Muscle of arm (tissue), 12 donors: ENCODE data around the gene DLG5. TPM values are rescaled to one million over a fixed set of nuclear protein-coding genes. Genes with fewer than 3 reads are reported as not detected.

Experiments
- DNase-seq: peaks from one replicate; pipeline ENCODE4 v3.0.0-alpha.2; 2013
- polyA plus RNA-seq, 12 donors: library from polyadenylated mRNA; unstranded; fragments of 120-200 nt; gene quantifications; one replicate each; pipeline ENCODE4 v1.2.1, GENCODE V29; 2013; ENCODE audit not compliant: insufficient read length in 12 of 12

The DLG5 gene
- polyA plus RNA-seq, 12 donors = 17.0 to 37.7 (median 23.5) TPM; not detected in 1

DNA sequence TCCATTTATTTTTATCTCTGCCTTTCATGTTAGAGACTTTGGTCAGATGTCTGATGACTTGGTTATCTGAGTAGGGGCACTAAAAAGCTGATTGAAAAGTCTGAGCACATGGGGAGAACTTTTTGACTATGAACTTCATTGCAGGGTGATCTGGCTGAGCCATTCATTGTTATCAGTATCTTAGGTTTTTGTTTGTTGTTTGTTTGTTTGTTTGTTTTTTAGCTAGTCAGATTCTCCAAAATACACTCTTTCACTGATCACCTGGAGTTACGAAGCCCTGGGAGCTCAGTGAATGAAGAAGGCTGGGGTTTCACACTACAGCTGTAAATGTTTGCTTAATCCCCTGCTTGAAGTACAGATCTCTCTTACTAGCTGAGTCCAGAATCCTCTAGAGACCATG lies 28.6 kb upstream of the DLG5 start:
- DNase-seq = no peak

DNA sequence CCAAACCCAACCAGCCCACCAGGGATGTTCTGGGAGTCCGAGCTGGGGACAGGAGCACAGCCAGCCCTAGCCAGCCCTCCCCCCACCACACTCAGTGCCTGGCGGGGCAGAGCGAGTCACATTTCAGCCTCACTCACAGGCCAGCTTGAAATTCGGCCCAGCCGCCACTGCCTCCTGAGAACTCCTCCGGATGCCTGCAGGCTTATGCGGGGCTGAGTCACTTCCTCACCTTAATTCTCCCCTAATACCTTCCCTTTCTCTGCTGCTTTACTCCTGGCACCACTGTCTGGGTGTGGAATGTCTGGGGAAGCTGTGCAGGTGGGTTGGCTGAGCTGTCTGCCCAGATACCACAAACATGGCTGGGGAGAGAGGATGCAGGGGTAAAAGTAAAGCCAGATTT lies 22.6 kb upstream of the DLG5 start:
- no peak for DNase-seq

GRCh38 chr10:77946084-77946483 lies 19.5 kb upstream of the DLG5 start:
- DNase-seq = peak; percentile 41

- DNase-seq = no peak
Measured at GRCh38 chr10:77944519-77944918, 18.0 kb upstream of the DLG5 start.

DNA sequence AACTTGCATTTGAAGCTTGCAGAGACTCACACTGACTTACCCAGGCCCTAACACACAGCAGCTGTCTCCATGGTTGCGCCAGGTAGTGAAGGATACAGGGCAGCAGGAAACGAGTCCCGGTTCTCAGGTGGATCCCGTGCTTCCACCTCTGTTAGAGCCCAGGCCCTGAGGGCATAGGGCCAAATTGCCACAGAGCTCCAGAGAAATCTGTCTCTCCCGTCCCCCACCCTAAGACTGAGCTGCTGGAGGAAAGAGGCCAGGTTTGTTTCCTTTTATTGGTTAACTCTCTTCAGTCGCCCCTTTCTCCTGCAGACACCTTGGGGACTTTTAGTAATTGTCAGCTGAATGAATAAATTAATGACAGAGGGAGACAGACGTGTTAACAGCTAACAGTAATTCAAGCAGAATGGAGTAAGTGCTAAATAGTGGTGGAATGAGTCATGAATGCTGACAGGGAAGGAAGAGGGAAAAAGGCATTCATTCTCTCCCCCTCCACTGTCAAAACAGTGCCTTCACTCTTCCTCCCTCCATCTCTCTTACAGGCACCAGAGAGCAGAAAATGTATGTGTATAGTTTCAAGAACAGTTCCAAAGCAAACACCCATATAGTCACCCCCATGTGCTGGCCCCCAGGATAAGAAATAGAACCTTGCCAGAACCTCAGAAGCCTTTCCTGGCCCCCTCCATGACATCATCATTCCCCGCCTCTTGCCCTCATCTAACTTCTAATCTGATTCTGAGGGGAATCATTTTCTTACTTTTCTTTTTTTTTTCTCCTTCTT lies 16.8 kb upstream of the DLG5 start:
- DNase-seq = no peak

DNA sequence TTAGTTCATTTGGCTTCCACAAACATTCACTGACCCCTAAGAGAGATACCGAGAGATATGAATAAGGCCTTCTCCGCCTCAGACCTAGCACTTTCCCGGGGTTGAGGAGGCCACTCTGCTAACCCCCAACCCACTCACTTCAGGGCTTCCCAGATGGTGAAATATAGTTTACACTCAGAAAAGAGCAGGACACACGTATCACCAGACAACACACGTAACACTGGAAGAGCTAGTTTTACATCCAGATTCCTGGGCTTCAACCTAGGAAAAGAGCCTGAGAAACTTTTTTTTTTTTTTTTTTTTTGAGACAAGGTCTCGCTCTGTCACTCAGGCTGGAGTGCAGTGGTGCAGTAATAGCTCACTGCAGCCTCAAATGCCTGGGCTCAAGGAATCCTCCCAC lies 15.2 kb upstream of the DLG5 start:
- DNase-seq = no peak

- DNase-seq = no peak
Measured at GRCh38 chr10:77940627-77941026, 14.1 kb upstream of the DLG5 start.

DNA sequence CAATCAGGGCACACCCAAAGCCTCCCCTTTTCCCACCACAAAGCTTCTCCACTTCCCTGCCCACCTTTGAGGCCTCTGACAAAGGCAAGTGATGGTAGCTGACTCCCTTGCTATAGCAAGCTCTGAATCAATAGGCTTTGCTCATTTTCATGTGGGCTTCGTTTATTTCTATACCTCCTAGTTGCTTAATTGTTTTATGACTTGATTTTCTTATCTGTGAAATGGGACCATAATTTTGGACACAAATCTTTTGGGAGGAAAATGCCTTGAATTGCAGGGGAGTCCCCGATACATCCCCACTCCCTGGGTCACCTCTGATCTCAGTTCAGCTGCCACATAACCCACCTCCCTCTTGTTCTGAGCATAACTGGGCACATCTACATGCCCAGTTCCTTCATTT lies 13.7 kb upstream of the DLG5 start:
- no peak for DNase-seq

GRCh38 chr10:77939561-77940001 lies 13.0 kb upstream of the DLG5 start:
- peak; percentile 80 for DNase-seq

DNA sequence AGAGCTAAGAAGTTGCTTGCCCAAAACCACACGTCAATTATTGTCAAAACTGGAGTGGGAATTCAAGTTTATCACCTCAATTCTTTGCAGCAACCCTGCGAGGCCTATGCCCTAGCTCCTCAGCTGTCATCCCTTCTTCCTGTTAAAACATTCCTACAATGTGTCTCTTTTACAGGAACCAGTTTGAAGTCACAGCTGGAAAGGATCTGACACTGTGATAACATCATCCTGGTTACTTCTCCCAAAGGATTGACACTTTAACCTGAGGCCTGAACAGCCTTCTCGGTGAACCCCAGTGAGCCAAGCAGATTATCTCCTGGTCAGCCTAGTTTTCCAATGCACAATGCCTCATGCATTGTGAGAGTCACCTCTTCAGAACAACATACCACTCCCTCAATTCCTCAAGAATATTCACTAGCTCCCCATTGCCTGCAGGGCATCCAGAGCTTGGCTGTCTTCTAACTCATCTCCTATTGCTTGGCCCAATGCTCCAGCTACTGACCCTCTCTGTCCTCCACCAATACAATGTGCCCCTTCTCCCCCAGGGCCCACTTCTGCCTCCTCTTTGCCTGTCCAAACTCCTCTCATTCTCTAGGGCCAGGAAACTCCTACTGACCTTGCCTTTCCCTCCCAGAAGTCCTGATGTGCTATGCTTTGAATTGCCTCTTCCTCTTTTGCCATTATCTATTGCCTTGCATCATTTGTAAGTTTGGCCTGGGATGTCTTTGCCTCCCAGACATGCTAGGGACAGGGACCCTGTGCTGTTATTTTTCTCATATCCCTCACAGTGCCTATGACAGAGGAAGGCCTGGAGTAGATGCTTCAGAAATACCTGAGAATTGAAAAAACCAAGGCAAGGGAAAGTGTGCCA lies 10.4 kb upstream of the DLG5 start:
- no peak for DNase-seq

- no peak for DNase-seq
Measured at GRCh38 chr10:77932016-77932715, 5.6 kb upstream of the DLG5 start.

- no peak for DNase-seq
Measured at GRCh38 chr10:77927402-77928246, 1.1 kb upstream of the DLG5 start.

- peak; percentile 38 for DNase-seq
Measured at GRCh38 chr10:77925795-77926565, 575 bp downstream of the DLG5 start.

- peak; percentile 55 for DNase-seq
Measured at GRCh38 chr10:77925410-77925794, 1.2 kb downstream of the DLG5 start.

DNA sequence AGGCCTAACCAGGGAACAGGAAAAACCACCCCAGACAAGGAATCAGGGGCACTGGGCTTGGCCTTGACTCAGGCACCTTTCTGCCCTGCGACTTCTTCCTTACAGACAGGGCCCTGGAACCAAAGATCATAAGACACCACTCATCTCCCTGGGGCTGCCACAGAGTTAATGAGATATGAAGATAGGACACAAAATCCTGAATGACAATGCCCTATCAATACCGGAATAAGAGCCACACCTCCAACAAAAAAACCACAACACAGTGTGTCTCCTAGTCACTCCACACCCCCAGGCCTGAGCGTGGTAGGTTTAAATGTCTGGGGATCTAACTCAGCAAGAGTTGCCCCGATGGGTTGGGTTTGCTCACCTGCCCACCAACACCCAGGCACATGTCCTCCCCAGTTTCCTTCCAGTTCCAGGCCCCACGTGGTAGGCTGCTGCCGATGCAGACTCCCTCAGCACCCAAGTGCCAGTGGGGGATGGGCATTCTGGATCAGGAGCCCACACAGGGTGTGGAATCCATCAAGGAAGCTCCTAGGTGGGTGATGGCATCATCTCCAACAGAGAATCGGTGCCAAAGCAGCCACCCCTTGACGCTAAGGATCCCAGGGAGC lies 3.9 kb downstream of the DLG5 start:
- DNase-seq = no peak

DNA sequence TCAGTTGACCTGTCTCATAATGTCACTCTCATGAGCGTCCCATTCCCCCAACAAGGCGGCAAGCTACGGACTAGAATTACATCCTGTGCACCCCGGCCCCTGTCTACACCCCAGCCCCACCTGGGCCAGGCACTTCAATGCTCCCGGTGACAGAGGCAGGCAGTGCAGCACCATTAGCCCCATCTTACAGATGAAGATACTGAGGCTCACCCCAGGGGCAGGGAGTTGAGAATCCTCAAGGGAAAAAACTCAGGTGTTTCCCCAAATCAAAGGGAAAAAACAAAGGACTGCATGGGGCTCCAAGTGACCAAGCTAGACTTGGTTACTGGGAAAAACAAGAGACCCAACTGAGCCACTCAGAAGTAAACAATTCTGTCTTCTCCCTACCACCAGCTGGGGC lies 4.5 kb downstream of the DLG5 start:
- no peak for DNase-seq

GRCh38 chr10:77921395-77921794 lies 5.2 kb downstream of the DLG5 start:
- no peak for DNase-seq

- no peak for DNase-seq
Measured at GRCh38 chr10:77920495-77920894, 6.1 kb downstream of the DLG5 start.

DNA sequence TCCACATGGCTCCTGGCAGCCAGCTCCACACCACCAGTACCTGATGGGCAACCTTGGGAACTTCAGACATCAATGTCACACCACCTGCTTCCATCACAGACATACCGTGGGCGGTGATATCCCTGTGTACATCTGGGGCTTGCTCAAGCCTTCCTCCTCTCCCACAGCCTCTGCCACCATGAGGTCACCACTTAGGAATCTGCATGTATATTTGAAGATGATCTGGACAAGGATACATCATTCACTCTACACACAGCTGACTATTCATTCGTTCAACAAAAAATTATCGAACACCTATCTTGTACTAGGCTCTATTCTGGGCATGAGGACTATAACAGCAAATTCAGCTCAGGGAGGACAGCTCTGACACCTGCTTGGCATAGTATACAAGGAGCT lies 6.8 kb downstream of the DLG5 start:
- DNase-seq = no peak
